ENCODE results near the gene POLE.

- TF ChIP-seq MAX (IDR thresholded peaks at IDR 0.05): no peak
- no peak for TF ChIP-seq RAD21 (IDR thresholded peaks at IDR 0.05; ENCODE audit: low read depth)
- no peak for TF ChIP-seq REST (IDR thresholded peaks at IDR 0.05; ENCODE audit: low read depth)
- no peak for TF ChIP-seq TEAD4 (IDR thresholded peaks at IDR 0.05)
- TF ChIP-seq YY1 (IDR thresholded peaks at IDR 0.05; ENCODE audit: low read depth): no peak
- no peak for TF ChIP-seq TAF1 (IDR thresholded peaks at IDR 0.05; ENCODE audit: low read depth)
- no peak for TF ChIP-seq FOXM1 (IDR thresholded peaks at IDR 0.05; ENCODE audit: borderline replicate concordance, low read depth)
Measured at GRCh38 chr12:132661972-132662371, 25.2 kb downstream of the POLE start.

Data from Ishikawa (cell line).